Cerebellar nuclear complex (tissue), 1 donor: ENCODE data around the gene CASP8AP2.
"Not testable (repeated sequence)": the region's sequence is repeated elsewhere in the genome, so short reads cannot be mapped to it uniquely, and the experiment has no call there.

ENCODE experiments used
- DNase-seq, 2 experiments: peaks; one replicate each; lab custom pipeline; 2025; lab: John Stamatoyannopoulos, UW

CASP8AP2 gene

DNA sequence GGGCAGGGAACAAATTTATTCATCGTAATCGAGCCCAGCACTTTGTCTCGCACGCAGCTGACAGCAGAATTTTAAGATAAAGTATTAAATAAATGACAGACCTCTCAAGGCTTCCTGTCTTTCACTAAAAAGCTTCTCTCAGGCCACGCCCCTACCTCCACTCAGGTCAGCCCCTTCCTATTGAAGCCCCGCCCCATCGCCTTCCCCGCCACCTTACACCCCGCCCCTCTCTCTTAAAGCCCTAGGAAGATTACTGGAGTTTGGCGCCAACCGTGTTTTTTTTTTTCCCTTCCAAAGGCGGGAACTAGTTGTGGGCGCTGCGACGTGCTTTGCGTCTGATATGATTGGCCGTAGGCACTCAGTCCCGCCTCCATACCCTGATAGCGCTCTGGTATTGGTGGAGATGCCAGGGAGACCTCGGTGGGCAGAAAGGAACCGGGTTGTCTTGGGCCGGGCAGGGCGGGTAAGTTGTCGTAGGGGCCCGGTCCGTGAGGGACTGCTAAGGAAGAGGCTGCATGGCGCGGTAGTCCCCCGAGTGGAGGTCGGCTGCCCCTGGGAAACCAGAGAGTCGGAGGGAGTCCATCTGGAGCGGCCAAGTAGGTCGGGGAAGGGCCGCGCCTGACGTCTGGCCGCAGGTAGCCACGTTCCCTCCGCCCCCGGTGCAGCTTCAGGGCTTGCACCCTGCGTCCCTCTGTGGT is at the start of gene CASP8AP2:
Gene CASP8AP2, plus strand, starts transcription at position 409 of the 698 bp plus-strand sequence.
- peak; percentile 70 to 96 for DNase-seq

DNA sequence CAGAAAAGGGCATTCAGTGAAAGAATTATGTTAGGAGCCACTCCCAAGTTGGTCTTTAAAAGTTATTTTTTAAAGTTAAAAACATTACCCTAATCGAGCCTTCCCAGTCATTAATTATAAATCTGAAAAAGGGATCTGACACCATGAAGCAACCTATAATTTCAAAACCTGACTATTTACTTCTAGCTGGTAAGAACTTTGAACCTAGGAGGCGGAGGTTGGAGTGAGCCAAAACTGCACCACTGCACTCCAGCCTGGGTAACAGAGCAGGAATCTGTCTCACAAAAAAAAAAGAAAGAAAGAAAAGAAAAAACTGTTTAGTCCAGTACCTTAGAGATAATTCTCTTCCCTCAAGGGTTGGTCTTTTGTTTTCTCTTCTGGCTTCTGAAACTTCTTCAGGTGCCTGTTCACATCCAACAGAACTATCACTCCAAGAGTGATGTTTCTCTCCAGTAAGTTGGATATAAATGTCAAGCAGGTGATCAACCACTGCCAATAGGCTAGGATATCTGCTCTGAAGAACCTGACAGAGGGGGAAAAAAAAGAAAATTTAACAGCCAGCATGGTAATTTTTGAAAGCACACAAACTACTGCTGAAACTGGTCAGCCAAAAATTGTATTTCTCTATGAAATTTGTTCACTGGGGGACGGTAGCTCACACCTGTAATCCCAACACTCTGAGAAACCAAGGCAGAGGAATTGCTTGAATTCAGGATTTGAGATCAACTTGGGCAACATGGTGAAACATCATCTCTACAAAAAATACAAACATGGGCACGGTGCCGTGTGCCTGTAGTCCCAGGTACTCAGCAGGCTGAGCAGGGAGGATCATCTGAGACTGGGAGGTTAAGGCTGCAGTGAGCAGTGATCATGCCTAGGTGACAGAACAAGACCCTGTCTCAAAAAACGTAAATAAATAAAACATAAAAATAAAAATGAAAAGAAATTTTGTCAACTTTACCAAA is 48.3 kb upstream of the CASP8AP2 start:
- DNase-seq: no peak

DNA sequence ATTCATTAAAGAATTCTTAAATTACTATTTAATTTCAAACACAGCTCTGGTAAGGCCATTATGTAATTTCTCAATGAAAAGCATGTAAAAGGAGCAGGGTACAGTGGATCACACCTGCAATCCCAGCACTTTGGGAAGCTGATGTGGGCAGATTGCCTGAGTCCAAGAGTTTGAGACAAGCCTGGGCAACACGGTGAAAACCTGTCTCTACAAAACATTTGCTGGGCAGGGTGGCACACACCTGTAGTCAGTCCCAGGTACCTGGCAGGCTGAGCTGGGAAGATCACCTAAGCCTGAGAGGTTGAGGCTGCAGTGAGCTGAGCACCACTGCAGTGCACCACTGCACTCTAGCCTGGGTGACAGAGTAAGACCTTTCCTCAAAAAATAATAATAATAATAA is 47.5 kb upstream of the CASP8AP2 start:
- DNase-seq: no peak

DNA sequence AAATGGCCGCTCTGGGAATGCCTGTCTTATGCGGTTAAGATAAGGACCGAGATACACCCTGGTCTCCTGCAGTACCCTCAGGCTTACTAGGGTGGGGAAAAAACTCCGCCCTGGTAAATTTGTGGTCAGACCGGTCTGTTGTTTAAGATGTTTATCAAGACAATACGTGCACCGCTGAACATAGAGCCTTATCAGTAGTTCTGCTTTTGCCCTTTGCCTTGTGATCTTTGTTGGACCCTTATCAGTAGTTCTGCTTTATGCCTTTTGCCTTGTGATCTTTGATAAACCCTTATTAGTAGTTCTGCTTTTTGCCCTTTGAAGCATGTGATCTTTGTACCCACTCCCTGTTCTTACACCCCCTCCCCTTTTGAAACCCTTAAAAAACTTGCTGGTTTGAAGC is 46.4 kb upstream of the CASP8AP2 start:
- DNase-seq: not testable (repeated sequence)

DNA sequence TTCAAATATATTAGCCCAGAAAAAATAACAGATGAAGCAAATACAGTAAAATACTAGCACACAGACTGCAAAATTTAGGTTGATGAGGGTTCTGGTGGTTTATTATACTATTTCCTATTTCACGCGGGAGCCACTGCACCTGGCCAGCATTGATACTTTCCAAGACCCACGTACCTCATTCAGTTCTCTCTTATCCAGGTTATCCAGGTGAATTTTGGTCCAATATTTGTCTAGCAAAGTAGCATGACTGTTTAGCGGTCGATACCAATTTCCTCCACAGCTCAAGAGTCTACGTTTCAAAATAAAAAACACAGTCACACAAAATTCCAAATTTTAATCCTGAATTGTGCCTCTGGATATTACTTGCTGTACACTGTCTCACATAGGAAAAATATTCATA is 44.8 kb upstream of the CASP8AP2 start:
- DNase-seq: no peak

DNA sequence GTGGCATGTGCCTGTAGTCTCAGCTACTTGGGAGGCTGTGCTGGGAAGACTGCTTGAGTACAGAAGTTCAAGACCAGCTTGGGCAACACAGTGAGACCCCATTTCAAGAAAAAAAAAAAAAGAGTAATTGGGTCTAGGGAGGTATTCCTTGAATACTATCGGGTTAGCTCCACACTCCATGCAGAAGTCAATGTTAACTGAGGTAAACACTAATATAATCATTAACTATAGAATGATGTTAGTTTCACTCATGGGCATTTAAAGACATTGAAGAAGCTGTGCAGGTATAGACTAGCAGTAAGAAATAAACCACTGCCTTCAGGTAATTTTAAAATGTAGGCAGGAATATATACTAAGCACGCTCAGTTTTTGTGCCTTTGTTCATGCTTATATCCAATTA is 42.7 kb upstream of the CASP8AP2 start:
- DNase-seq: no peak

DNA sequence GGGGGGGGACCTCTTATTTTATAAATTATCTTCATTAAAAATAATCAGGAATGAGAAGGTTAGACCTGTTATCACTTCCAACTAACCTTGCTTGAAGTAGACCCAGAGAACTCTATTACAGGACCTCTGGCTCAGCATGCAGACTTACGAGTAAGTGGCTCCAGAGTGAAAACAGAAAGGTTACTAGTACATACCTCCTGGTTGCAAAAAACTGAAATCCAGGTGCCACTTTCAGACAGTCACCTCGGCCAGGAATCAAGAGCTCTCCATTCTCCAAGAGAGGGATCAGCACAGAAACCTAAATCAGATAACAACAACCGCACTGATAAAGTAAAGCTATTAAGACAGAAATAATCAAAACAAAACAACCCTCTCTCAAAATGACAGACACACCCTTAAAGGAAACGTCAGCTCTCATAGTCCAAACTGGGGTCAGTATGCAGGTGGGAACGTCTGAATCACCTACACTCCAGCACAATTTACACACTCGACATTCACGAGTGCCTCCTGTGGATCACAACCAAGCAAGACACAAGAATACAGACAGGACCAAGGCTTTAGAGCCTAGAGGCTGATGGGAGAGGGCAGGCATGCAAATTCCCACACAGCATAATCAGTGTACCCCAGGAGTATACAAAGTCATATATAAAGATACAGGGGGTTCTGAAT is 41.9 kb upstream of the CASP8AP2 start:
- no peak for DNase-seq

DNA sequence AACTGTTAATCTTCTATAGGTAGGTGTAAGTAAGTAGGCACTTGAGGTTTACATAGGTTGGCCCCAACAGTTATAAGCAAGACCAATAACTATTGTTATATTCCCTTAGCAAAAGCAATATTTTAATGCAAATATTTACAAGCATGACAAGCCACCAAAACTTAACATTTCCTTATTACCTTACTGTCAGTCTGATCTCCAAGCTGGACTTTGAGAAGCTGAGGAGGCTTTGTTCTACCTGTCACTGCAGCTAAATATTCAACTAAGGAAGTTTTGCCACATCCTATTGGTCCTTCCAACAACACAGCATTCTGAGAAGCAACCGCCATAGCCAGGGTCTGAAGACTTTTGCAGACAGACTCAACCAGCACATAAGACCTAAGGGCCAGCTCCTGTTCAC is 39.7 kb upstream of the CASP8AP2 start:
- no peak for DNase-seq

DNA sequence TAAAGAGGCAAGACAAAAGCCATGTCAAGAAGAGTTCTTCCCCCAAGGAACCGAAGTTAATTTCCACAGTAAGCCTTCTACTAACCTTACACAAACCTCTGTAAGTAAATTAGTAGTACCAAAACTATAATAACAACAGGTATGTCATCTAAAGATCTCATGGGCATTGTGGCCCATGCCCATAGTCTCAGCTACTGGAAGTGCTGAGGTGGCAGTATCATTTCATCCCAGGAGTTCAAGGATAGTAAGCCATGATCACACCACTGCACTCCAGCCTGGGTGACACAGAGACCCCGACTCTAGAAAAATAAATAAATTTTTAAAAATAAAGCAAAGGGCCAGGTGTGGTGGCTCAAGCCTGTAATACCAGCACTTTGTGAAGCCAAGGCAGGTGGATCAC is 39.3 kb upstream of the CASP8AP2 start:
- DNase-seq: no peak

DNA sequence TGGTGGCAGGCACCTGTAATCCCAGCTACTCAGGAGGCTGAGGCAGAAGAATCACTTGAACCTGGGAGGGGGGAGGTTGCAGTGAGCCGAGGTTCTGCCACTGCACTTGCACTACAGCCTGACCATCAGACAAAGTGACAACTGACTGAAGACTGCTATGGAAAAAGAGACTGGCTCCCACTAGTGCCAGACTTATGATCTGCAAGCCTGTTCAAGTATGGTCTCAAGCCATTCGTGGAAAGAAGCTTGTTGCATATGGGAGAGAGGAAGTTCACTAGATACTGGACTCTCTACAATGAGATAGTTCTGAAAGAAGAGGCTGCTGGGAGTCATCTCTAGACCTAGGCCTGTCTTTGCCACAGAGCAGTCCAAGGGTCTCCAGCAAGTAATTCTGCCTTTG is 36.8 kb upstream of the CASP8AP2 start:
- DNase-seq: no peak

DNA sequence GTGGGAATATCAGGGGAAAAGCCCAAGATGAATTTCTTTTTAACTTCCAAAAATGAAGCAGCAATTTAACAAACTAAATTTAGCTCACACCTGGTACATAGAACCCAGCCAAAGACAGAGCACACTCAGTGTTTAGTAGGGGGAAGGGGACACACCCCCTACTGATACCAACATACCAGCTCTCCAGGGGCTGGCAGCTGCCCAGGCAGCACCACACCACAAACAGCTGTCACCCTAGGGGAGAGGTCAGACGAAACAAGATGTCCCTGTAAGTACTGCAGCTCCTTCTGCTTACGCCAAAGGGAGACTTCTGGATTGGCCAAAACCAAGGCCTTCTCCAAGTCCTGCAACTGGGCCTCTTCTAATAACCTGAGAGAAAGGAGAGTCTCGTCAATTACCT is 36.1 kb upstream of the CASP8AP2 start:
- no peak for DNase-seq

DNA sequence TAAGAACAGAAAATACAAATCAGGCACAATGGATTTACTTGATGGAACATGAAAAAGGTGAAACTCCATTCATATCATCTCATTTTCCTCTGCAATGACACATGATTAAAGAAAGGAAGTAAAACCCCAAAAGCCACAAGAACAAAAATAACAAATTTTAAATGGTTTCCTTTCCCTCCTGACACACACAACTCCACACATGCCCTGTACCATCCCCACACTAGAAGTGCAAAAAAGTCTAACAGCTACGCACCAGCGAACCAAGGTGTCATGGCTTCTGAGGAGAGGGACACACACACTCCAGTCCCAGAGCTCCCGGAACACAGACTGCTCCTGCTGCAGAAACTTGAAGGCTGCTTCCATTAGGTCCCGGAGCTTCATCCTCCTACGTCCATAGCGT is 35.4 kb upstream of the CASP8AP2 start:
- DNase-seq: no peak

DNA sequence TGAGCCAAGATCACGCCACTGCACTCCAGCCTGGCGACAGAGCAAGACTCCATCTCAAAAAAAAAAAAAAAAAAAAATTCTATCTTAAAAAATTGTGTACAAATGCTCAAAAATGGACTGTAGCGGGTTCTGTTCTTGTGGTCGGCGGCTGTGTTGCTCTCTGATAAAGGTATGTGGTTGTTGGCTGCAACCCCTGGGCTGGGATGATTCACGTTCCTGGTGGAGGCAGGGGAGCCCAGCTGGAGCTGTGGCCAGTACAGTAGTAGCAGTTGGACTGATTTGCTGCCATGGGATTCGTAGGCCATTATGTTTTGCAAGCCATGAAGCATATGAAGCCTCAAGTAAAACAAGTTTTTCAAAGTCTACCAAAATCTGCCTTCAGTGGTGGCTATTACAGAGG is 32.4 kb upstream of the CASP8AP2 start:
- no peak for DNase-seq

DNA sequence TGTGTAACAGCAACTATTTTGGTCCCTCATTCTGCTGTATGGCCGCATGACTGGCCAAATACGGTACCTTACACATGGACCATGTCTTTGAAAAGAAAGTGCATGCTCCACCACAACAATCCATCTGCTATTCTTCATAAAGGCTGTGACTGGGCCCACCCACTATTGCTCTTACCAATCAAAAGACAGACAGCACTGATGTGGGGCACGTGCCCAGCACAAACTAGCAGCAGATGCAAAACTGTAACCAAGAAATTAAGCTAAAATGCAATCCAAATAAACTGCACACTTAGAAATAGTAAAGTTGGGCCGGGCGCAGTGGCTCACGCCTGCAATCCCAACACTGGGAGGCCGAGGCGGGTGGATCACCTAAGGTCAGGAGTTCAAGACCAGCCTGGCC is 30.6 kb upstream of the CASP8AP2 start:
- no peak for DNase-seq

DNA sequence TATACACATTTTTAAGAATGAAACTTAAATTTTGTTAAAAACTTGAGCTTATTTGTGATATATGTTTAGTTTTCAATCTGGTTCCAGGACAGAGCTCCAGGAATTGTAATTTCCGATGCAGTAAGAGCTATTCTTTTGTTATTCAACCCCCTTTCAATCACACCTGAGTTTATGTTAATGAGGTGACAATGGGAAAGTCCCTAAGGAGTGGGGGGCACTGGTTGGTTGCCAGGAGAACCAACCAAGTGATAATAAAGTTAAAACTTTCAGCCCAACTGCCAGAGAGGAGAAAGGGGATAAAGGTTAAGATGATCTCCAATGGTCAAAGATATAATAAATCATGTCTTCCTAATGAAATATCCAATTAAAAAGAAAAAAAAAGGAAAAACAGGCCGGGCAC is 29.9 kb upstream of the CASP8AP2 start:
- no peak for DNase-seq

DNA sequence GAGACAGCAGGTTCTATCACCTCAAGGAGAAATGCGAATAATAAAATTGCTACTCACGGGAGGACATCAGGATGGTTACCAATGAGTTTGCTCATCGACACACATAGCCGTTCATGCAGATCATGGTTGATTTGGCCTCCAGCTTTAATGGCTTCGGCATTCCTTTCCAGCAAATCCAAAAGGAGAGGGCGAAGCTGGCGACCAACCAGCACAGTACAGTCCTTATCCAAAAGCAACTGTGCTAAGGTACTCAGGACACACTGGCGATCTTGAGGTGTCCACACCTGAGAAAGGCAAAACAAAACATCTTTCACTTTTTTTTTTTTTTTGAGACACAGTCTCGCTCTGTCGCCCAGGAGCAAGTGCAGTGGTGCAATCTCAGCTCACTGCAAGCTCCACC is 26.4 kb upstream of the CASP8AP2 start:
- no peak for DNase-seq

DNA sequence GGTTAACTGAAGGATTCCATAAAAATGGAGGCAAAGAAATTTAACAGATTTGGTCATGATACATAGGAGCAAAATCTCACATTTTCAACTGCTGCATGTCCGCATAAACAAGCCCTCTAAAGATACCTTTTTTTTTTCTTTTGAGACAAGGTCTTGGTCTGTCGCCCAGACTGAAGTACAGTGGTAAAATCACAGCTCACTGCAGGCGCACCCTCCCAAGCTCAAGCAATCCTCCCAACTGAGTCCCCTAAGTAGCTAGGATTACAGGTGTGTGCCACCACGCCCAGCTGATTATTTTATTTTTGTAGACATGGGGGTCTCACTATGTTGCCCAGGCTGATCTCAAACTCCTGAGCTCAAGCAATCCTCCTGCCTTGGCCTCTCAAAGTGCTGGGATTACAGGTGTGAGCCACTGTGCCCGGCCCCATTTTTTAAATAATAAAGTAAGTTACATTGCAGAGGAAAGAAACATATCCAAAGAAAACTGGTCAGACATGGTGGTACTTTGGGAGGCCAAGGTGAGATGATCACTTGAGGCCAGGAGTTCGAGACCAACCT is 23.8 kb upstream of the CASP8AP2 start:
- no peak for DNase-seq

DNA sequence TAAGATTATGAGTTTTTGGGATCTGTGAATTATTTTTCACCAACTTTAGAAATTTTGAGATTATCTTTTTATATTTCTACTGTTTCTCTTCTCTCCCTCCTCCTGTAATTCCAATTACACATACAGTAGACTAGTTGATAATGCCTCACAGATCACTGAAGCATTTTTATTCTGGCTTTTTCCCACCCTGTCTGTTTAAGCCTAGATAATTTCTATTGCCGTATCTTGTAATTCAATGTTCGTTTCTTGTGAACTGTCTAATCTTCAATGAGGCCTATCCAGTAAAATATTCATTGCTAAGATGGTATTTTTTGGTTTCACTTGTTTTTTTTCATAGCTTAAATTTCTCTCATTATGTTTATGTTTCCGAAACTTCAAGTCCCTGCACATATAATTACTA is 22.1 kb upstream of the CASP8AP2 start:
- DNase-seq: no peak

DNA sequence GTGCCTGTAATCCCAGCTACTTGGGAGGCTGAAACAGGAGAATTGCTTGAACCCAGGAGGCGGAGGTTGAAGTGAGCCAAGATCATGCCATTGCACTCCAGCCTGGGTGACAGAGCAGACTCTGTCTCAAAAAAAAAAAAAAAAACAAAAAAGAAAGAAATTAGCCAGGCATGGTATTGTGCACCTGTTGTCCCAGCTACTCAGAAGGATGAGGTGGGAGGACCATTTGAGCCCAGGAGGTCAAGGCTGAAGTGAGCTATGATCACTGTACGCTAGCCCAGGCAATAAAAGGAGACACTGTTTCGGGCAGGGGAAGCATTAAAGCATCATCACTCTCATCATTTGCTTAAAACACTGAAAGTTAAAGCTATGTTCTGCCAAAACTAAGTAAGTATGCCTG is 16.3 kb upstream of the CASP8AP2 start:
- not testable (repeated sequence) for DNase-seq

DNA sequence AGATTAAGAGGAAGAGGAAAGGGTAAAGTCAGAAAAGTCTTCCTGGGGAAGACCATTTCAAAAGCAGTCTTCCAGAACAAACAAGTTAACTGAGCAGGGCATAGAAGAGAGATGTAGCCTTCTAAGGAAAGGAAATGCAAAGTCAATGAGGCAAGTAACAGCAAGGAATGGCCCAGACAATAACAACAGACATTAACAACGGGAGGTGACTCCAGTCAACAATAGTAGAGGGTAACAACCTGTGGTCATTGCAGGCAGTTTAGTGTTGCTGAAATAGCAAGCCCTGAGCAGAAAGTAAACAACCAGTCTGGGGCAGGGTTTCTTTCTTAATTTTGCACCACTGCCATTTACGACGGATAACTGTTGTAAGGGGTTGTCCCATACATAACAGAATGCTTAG is 12.2 kb upstream of the CASP8AP2 start:
- DNase-seq: no peak

DNA sequence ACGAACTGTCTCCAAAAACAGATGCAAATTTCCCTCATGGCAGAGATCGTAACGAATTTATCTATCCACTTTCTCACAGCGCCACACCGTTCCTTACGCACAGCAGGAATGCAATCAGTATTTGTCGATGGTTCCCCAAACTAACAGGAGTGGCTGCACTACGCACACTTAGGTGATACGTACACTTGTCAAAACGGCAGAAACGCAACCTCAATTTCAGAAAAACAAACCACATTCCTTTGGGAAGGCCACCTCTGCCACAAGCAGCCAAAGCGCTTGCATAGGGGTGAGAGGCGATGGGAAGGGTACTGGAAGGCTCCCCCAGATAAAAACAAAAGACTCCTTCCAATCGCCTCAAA is 10.7 kb upstream of the CASP8AP2 start:
- DNase-seq: no peak

DNA sequence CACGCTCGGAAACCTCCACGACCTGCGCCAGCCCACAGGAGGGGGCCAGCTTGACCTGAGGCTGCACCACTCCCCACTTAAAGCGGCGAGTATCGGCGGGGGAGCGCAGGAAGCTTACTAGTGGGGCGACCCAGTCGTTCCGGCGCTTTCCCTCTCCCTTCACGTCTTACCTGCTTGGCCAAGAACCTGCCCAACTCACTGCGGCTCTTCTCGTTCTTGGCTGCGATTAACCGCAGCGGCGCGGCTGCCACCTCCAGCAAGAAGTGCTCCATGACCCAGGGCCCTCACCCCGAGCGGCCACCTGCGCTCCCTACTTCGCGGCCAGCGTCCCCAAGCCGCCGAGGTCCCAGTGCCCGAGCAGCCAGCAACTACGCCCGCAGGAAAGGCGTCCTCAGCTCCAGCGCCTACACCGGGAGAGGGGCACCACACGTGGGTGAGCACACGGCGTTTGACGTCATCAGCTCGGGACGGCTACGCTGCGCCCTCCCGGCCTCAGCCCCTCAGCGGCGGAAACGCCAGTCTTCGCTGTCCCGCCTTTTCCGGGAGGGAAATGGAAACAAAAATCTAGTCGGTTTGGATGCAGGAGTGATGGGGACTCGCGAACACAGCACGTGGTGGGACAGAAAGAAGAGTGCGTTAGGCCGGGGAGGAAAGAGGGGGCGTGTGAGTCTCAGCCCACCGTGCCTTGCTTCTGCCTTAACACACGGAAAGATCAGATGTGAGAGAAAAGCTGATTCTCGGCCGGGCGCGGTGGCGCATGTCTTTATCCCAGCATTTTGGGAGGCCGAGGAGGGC is 10.1 kb upstream of the CASP8AP2 start, which contains the start of gene MDN1:
Gene MDN1, minus strand, starts transcription at position 459 of the 795 bp plus-strand sequence. Its CDS starts 187 bp downstream, at position 272.
- DNase-seq: peak; percentile 57 to 82
